HepG2 (cell line): ENCODE data around the gene SYNGR4. TPM values are rescaled to one million over a fixed set of nuclear protein-coding genes. Genes with fewer than 3 reads are reported as not detected.
A peak's percentile ranks its signal among the peaks of the same experiment; 100 is the strongest.

ENCODE experiments used
- CCAR2 ChIP-seq: fragments of 200-400 bp; formaldehyde crosslinking; optimal IDR thresholded peaks from 2 replicates; pipeline ENCODE3; 2018; ENCODE audit warnings: low read depth, mild to moderate bottlenecking, low read length, moderate library complexity
- CERS6 ChIP-seq: sonication (generic); formaldehyde crosslinking; IDR thresholded peaks from 2 replicates; pipeline ENCODE4 v1.5.0; 2020; ENCODE audit warnings: missing genetic modification reagents
- CREBL2 ChIP-seq: sonication (generic); formaldehyde crosslinking; IDR thresholded peaks from 2 replicates; pipeline ENCODE4 v1.8.1; 2023; ENCODE audit warnings: missing genetic modification reagents, mild to moderate bottlenecking, borderline replicate concordance
- EED ChIP-seq: sonication (generic); formaldehyde crosslinking; IDR thresholded peaks from 2 replicates; pipeline ENCODE4 v1.5.0; 2020; ENCODE audit warnings: mild to moderate bottlenecking, missing genetic modification reagents
- GPBP1L1 ChIP-seq: sonication (generic); formaldehyde crosslinking; IDR thresholded peaks from 2 replicates; pipeline ENCODE4 v1.5.0; 2020; ENCODE audit warnings: mild to moderate bottlenecking, missing genetic modification reagents
- HNRNPL ChIP-seq: fragments of 200-400 bp; formaldehyde crosslinking; IDR thresholded peaks from 2 replicates; pipeline ENCODE4 v1.6.1; 2017; ENCODE audit warnings: mild to moderate bottlenecking, low read depth, low read length
- HOXA5 ChIP-seq: sonication (generic); formaldehyde crosslinking; IDR thresholded peaks from 2 replicates; pipeline ENCODE4 v1.4.0; 2020; ENCODE audit warnings: missing genetic modification reagents
- HOXA7 ChIP-seq: sonication (generic); formaldehyde crosslinking; IDR thresholded peaks from 2 replicates; pipeline ENCODE4 v1.8.1; 2022; ENCODE audit warnings: mild to moderate bottlenecking, missing genetic modification reagents, moderate library complexity
- IRF1 ChIP-seq: sonication (generic); formaldehyde crosslinking; IDR thresholded peaks from 2 replicates; pipeline ENCODE4 v1.4.0; 2020; ENCODE audit warnings: low read depth, mild to moderate bottlenecking, missing genetic modification reagents
- MTF2 ChIP-seq: sonication (generic); formaldehyde crosslinking; IDR thresholded peaks from 2 replicates; pipeline ENCODE4 v1.5.0; 2020; ENCODE audit warnings: missing genetic modification reagents, borderline replicate concordance
- NFKB2 ChIP-seq: sonication (generic); formaldehyde crosslinking; IDR thresholded peaks from 2 replicates; pipeline ENCODE4 v1.4.0; 2020; ENCODE audit warnings: missing genetic modification reagents, borderline replicate concordance
- NKX3-1 ChIP-seq: sonication (generic); formaldehyde crosslinking; IDR thresholded peaks from 2 replicates; pipeline ENCODE4 v1.5.0; 2020; ENCODE audit warnings: missing genetic modification reagents
- RCOR2 ChIP-seq: IDR thresholded peaks from 2 replicates; pipeline ENCODE4 v1.6.1; 2016; ENCODE audit warnings: missing biosample characterization, missing genetic modification reagents
- TFDP2 ChIP-seq: sonication (generic); formaldehyde crosslinking; IDR thresholded peaks from 2 replicates; pipeline ENCODE4 v1.4.0; 2020; ENCODE audit warnings: missing genetic modification reagents
- ZBTB34 ChIP-seq: sonication (generic); formaldehyde crosslinking; IDR thresholded peaks from 2 replicates; pipeline ENCODE4 v1.8.0; 2022; ENCODE audit warnings: mild to moderate bottlenecking, missing genetic modification reagents
- ZBTB46 ChIP-seq: sonication (generic); formaldehyde crosslinking; IDR thresholded peaks from 2 replicates; pipeline ENCODE4 v1.4.0; 2020; ENCODE audit warnings: mild to moderate bottlenecking, missing genetic modification reagents, borderline replicate concordance
- ZIK1 ChIP-seq: sonication (generic); formaldehyde crosslinking; IDR thresholded peaks from 2 replicates; pipeline ENCODE4 v1.5.0; 2020; ENCODE audit warnings: mild to moderate bottlenecking, low read depth, missing genetic modification reagents, borderline replicate concordance
- ZNF263 ChIP-seq: sonication (generic); formaldehyde crosslinking; IDR thresholded peaks from 2 replicates; pipeline ENCODE4 v1.4.0; 2020; ENCODE audit warnings: missing genetic modification reagents
- ZNF576 ChIP-seq: sonication (generic); formaldehyde crosslinking; IDR thresholded peaks from 2 replicates; pipeline ENCODE4 v1.4.0; 2020; ENCODE audit warnings: mild to moderate bottlenecking, missing genetic modification reagents
- ZSCAN29 ChIP-seq: sonication (generic); formaldehyde crosslinking; conservative IDR thresholded peaks from 2 replicates; pipeline ENCODE4 v1.4.0; 2020; ENCODE audit warnings: mild to moderate bottlenecking, missing genetic modification reagents
- polyA plus RNA-seq, 8 experiments: library from polyadenylated mRNA; depleted of rRNA in 3 of 8; stranded (reverse) in 7 of 8; unstranded in 1 of 8; fragments of >200 nt; fragmentation: Illumina TruSeq in 4 of 8; extraction: Trizol in 4 of 8; gene quantifications; 2 replicates each; pipeline versions ENCODE4 v1.2.1 to v1.2.3, GENCODE V29; 2011 to 2016; ENCODE audit warnings: low read depth in 4 of 8, missing spikeins in 1 of 8, mixed read lengths in 1 of 8; ENCODE audit not compliant: insufficient read depth in 1 of 8
- total RNA-seq, 5 experiments: library from RNA; depleted of rRNA; stranded (reverse); fragments of >200 nt; fragmentation: Illumina TruSeq; extraction: Trizol; gene quantifications; 2 replicates each; pipeline ENCODE4 v1.2.3, GENCODE V29; 2016; ENCODE audit warnings: low read depth in 1 of 5

SYNGR4 gene
- total and polyA plus RNA-seq, 2 of the 13 experiments (the other 11 are each of a cell fraction or from before 2014, with no cell fraction given), result not detected

- TF ChIP-seq ZBTB46 (CRISPR knock-in tag), result no peak
- TF ChIP-seq ZNF263, result peak; percentile 84
- TF ChIP-seq CERS6, result no peak
- no peak for TF ChIP-seq ZNF576 (CRISPR knock-in tag)
- no peak for TF ChIP-seq CCAR2
- TF ChIP-seq ZIK1 (CRISPR knock-in tag), result no peak
- TF ChIP-seq CREBL2 (CRISPR knock-in tag), result peak; percentile 88; the same call in 1 of the 2 replicates
- peak; percentile 51; the same call in 1 of the 2 replicates for TF ChIP-seq HOXA5 (CRISPR knock-in tag)
- TF ChIP-seq NKX3-1 (CRISPR knock-in tag), result 0 out of 2 replicates have a peak, but pooled peaks have one; percentile 52
- TF ChIP-seq NFKB2 (CRISPR knock-in tag), result peak; percentile 61; the same call in 1 of the 2 replicates
- no peak for TF ChIP-seq HOXA7 (CRISPR knock-in tag)
- no peak for TF ChIP-seq HNRNPL
- TF ChIP-seq IRF1 (CRISPR knock-in tag), result 0 out of 2 replicates have a peak, but pooled peaks have one; percentile 66
- TF ChIP-seq GPBP1L1 (CRISPR knock-in tag), result no peak
- no peak for TF ChIP-seq TFDP2 (CRISPR knock-in tag)
- TF ChIP-seq MTF2 (CRISPR knock-in tag), result no peak
- no peak for TF ChIP-seq ZBTB34 (CRISPR knock-in tag)
- peak; percentile 63; the same call in 1 of the 2 replicates for TF ChIP-seq EED
- no peak for TF ChIP-seq ZSCAN29 (CRISPR knock-in tag)
- no peak for TF ChIP-seq RCOR2 (CRISPR knock-in tag)
These were observed 26.3 kb downstream of the SYNGR4 start (continued) for GRCh38 chr19:48390188-48391099.
